ENCODE measurements around the gene PSMD9. TPM values are rescaled to one million over a fixed set of nuclear protein-coding genes. Genes with fewer than 3 reads are reported as not detected.
A peak's percentile ranks its signal among the peaks of the same experiment; 100 is the strongest.

Gene PSMD9
- total RNA-seq, 1 experiment from 2014 or later: 36.2 TPM

DNA sequence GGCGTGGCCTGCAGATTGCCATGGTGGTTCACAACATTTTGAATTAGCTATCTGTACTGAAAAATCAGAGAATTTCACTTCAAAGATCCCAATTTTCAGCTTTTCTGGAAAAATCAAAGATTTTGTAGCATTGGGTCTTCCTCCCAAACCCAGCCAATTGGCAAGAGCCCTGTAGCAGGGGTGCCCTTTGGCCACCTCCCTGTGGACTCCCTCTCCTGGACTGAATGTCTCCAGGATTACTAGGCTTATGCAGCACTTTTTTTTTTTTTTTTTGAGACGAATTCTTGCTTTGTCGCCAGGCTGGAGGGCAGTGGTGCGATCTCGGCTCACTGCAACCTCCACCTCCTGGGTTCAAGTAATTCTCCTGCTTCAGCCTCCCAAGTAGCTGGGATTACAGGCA lies 9.7 kb downstream of the PSMD9 start (continued):
- TF ChIP-seq, protein P1, sequence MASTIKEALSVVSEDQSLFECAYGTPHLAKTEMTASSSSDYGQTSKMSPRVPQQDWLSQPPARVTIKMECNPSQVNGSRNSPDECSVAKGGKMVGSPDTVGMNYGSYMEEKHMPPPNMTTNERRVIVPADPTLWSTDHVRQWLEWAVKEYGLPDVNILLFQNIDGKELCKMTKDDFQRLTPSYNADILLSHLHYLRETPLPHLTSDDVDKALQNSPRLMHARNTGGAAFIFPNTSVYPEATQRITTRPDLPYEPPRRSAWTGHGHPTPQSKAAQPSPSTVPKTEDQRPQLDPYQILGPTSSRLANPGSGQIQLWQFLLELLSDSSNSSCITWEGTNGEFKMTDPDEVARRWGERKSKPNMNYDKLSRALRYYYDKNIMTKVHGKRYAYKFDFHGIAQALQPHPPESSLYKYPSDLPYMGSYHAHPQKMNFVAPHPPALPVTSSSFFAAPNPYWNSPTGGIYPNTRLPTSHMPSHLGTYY (CRISPR knock-in tag; IDR thresholded peaks at IDR 0.05): no peak
- TF ChIP-seq, protein P2, sequence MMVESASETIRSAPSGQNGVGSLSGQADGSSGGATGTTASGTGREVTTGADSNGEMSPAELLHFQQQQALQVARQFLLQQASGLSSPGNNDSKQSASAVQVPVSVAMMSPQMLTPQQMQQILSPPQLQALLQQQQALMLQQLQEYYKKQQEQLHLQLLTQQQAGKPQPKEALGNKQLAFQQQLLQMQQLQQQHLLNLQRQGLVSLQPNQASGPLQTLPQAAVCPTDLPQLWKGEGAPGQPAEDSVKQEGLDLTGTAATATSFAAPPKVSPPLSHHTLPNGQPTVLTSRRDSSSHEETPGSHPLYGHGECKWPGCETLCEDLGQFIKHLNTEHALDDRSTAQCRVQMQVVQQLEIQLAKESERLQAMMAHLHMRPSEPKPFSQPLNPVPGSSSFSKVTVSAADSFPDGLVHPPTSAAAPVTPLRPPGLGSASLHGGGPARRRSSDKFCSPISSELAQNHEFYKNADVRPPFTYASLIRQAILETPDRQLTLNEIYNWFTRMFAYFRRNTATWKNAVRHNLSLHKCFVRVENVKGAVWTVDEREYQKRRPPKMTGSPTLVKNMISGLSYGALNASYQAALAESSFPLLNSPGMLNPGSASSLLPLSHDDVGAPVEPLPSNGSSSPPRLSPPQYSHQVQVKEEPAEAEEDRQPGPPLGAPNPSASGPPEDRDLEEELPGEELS (CRISPR knock-in tag; IDR thresholded peaks at IDR 0.05): no peak
- TF ChIP-seq, protein P3, sequence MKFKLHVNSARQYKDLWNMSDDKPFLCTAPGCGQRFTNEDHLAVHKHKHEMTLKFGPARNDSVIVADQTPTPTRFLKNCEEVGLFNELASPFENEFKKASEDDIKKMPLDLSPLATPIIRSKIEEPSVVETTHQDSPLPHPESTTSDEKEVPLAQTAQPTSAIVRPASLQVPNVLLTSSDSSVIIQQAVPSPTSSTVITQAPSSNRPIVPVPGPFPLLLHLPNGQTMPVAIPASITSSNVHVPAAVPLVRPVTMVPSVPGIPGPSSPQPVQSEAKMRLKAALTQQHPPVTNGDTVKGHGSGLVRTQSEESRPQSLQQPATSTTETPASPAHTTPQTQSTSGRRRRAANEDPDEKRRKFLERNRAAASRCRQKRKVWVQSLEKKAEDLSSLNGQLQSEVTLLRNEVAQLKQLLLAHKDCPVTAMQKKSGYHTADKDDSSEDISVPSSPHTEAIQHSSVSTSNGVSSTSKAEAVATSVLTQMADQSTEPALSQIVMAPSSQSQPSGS (CRISPR knock-in tag; IDR thresholded peaks at IDR 0.05; ENCODE audit: borderline replicate concordance, low read depth): no peak
- TF ChIP-seq RELA (CRISPR knock-in tag; IDR thresholded peaks at IDR 0.05; ENCODE audit: borderline replicate concordance): no peak

DNA sequence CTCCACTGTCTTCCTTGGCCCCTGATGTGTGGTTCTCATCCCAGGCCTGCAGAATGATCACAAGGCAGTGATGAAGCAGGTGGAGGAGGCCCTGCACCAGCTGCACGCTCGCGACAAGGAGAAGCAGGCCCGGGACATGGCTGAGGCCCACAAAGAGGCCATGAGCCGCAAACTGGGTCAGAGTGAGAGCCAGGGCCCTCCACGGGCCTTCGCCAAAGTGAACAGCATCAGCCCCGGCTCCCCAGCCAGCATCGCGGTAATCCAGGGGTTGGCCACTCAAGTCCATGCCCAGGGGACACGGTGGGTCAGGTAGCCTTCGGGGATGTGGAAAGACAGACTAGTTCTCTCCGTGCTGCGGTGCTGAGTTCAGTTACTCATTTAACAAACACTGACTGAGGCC lies 11.0 kb downstream of the PSMD9 start:
- CTCF ChIA-PET: no interaction called here
- Mint-ChIP-seq H3K36me3 (peaks cover 44% of the 10 kb centered on the region), H3K27me3 (ENCODE audit: low read depth) (no peaks in the 10 kb centered on the region), H3K4me1 (peaks cover under 1% of the 10 kb centered on the region; the same call in 1 of the 2 replicates), H3K27ac (no peak overlapping the region), H3K9me3 (no peaks in the 10 kb centered on the region), H3K4me3 (no peak overlapping the region)
- TF ChIP-seq ATF1 (CRISPR knock-in tag; IDR thresholded peaks at IDR 0.05) (no peak), ZNF219 (CRISPR knock-in tag; IDR thresholded peaks at IDR 0.05; ENCODE audit: borderline replicate concordance) (no peak), SOX15 (CRISPR knock-in tag; IDR thresholded peaks at IDR 0.05) (no peak), ZBTB21 (CRISPR knock-in tag; IDR thresholded peaks at IDR 0.05; ENCODE audit: borderline replicate concordance) (no peak)
- ATAC-seq (no peak), DNase-seq (ENCODE audit: low spot score) (no peak)
- POLR2A ChIA-PET: no interaction called here

DNA sequence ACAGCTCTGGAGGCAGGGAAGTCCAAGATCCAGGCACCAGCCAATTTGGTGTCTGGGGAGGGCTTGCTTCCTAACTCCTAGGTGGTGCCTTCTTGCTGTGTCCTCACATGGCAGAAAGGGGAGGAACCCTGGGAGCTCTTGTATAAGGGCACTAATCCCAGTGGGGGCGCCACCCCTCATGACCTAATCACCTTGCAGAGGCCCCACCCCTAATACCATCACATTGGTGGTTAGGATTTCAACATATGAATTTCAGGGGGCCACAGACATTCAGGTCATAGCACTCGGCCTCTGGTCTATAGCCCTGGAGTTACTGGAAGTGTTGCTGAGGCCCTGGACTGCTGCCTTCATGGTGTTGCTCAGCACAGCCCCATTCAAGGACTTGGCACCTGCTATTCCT lies 14.6 kb downstream of the PSMD9 start:
- no peak overlapping the region for H3K4me3 Mint-ChIP-seq
- H3K9me3 Mint-ChIP-seq: no peaks in the 10 kb centered on the region
- no peak overlapping the region for H3K27ac Mint-ChIP-seq
- CTCF ChIA-PET: interaction anchor here (1.0 kb wide), 1 partner anchor 15 kb away, joined by 3 read pairs; the partner anchor contains the start of gene CFAP251
- DNase-seq (ENCODE audit: low spot score) (no peak), ATAC-seq (peak; percentile 43)
- no peaks in the 10 kb centered on the region for H3K4me1 Mint-ChIP-seq
- POLR2A ChIA-PET: no interaction called here
- no peaks in the 10 kb centered on the region for H3K27me3 Mint-ChIP-seq (ENCODE audit: low read depth)
- H3K36me3 Mint-ChIP-seq: peaks cover 42% of the 10 kb centered on the region
- TF ChIP-seq ZNF232 (CRISPR knock-in tag; IDR thresholded peaks at IDR 0.05): no peak
- no peak for TF ChIP-seq IRF2 (CRISPR knock-in tag; IDR thresholded peaks at IDR 0.05; ENCODE audit: borderline replicate concordance, low read depth)
- TF ChIP-seq, protein P4, sequence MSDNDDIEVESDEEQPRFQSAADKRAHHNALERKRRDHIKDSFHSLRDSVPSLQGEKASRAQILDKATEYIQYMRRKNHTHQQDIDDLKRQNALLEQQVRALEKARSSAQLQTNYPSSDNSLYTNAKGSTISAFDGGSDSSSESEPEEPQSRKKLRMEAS (CRISPR knock-in tag; IDR thresholded peaks at IDR 0.05): no peak
- no peak for TF ChIP-seq HMGA2 (CRISPR knock-in tag; IDR thresholded peaks at IDR 0.05)
- TF ChIP-seq, protein P5, sequence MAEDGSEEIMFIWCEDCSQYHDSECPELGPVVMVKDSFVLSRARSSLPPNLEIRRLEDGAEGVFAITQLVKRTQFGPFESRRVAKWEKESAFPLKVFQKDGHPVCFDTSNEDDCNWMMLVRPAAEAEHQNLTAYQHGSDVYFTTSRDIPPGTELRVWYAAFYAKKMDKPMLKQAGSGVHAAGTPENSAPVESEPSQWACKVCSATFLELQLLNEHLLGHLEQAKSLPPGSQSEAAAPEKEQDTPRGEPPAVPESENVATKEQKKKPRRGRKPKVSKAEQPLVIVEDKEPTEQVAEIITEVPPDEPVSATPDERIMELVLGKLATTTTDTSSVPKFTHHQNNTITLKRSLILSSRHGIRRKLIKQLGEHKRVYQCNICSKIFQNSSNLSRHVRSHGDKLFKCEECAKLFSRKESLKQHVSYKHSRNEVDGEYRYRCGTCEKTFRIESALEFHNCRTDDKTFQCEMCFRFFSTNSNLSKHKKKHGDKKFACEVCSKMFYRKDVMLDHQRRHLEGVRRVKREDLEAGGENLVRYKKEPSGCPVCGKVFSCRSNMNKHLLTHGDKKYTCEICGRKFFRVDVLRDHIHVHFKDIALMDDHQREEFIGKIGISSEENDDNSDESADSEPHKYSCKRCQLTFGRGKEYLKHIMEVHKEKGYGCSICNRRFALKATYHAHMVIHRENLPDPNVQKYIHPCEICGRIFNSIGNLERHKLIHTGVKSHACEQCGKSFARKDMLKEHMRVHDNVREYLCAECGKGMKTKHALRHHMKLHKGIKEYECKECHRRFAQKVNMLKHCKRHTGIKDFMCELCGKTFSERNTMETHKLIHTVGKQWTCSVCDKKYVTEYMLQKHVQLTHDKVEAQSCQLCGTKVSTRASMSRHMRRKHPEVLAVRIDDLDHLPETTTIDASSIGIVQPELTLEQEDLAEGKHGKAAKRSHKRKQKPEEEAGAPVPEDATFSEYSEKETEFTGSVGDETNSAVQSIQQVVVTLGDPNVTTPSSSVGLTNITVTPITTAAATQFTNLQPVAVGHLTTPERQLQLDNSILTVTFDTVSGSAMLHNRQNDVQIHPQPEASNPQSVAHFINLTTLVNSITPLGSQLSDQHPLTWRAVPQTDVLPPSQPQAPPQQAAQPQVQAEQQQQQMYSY (CRISPR knock-in tag; IDR thresholded peaks at IDR 0.05): no peak
- TF ChIP-seq, protein P6, sequence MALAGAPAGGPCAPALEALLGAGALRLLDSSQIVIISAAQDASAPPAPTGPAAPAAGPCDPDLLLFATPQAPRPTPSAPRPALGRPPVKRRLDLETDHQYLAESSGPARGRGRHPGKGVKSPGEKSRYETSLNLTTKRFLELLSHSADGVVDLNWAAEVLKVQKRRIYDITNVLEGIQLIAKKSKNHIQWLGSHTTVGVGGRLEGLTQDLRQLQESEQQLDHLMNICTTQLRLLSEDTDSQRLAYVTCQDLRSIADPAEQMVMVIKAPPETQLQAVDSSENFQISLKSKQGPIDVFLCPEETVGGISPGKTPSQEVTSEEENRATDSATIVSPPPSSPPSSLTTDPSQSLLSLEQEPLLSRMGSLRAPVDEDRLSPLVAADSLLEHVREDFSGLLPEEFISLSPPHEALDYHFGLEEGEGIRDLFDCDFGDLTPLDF (CRISPR knock-in tag; IDR thresholded peaks at IDR 0.05): no peak
- TF ChIP-seq, protein P7, sequence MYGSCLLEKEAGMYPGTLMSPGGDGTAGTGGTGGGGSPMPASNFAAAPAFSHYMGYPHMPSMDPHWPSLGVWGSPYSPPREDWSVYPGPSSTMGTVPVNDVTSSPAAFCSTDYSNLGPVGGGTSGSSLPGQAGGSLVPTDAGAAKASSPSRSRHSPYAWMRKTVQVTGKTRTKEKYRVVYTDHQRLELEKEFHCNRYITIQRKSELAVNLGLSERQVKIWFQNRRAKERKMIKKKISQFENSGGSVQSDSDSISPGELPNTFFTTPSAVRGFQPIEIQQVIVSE (CRISPR knock-in tag; IDR thresholded peaks at IDR 0.05; ENCODE audit: borderline replicate concordance): no peak
- TF ChIP-seq, protein P8, sequence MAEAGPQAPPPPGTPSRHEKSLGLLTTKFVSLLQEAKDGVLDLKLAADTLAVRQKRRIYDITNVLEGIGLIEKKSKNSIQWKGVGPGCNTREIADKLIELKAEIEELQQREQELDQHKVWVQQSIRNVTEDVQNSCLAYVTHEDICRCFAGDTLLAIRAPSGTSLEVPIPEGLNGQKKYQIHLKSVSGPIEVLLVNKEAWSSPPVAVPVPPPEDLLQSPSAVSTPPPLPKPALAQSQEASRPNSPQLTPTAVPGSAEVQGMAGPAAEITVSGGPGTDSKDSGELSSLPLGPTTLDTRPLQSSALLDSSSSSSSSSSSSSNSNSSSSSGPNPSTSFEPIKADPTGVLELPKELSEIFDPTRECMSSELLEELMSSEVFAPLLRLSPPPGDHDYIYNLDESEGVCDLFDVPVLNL (CRISPR knock-in tag; IDR thresholded peaks at IDR 0.05; ENCODE audit: borderline replicate concordance, low read depth): no peak
- TF ChIP-seq SMAD4 (CRISPR knock-in tag; IDR thresholded peaks at IDR 0.05): no peak
- TF ChIP-seq, protein P1 (CRISPR knock-in tag; IDR thresholded peaks at IDR 0.05): no peak
- TF ChIP-seq EMX1 (CRISPR knock-in tag; IDR thresholded peaks at IDR 0.05): no peak

Data from WTC11 (cell line).